A549 (cell line): ENCODE results near the gene KIAA0232. TPM values are rescaled to one million over a fixed set of nuclear protein-coding genes. Genes with fewer than 3 reads are reported as not detected.

Experiments used
- ATAC-seq, 2 experiments: fragments of 200-7000 bp in 1 of 2; fragments of >200 bp in 1 of 2; cut with Nextera tagmentation in 1 of 2; cut with Tn5 transposase in 1 of 2; 3 replicates each; pipeline versions ENCODE4 v1.8.0 to v1.9.1; 2018 to 2020; ENCODE audit warnings: mild to moderate bottlenecking in 1 of 2, moderate library complexity in 1 of 2
- CTCF ChIA-PET: fragments of 300-600 bp; sonication (Branson Sonifier 250); formaldehyde crosslinking; extraction: SDS; loops from one replicate; lab custom pipeline; 2021; ENCODE audit warnings: antibody characterized with exemption, inconsistent platforms; lab: Yijun Ruan, JAX
- POLR2A ChIA-PET: fragments of 350-600 bp; formaldehyde crosslinking; extraction: SDS; loops from one replicate; lab custom pipeline; 2021; ENCODE audit warnings: antibody characterized with exemption, inconsistent platforms; lab: Yijun Ruan, JAX
- DNase-seq, 2 experiments: peaks; one replicate each; pipeline versions ENCODE4 v3.0.0 to v3.0.0-alpha.2; 2011 to 2016; ENCODE audit warnings: low read depth in 1 of 2, low spot score in 1 of 2
- FAIRE-seq: peaks from 2 replicates; lab custom pipeline; 2011; peaks lifted over from hg19 to GRCh38; lab: Jason Lieb, UNC
- H3K27ac ChIP-seq, 2 experiments: fragments of >200 bp; sonication (Bioruptor Twin); formaldehyde crosslinking; 3 replicates each; pipeline ENCODE4 v1.5.1; 2016 to 2017
- H3K4me1 ChIP-seq: fragments of >200 bp; sonication (Bioruptor Twin); formaldehyde crosslinking; 3 replicates; pipeline ENCODE4 v1.6.1; 2016
- H3K4me2 ChIP-seq: fragments of >200 bp; sonication (Bioruptor Twin); formaldehyde crosslinking; 3 replicates; pipeline ENCODE4 v1.6.1; 2016
- H3K4me3 ChIP-seq: fragments of >200 bp; sonication (Bioruptor Twin); formaldehyde crosslinking; 3 replicates; pipeline ENCODE4 v1.5.1; 2016
- H3K9me3 ChIP-seq: fragments of >200 bp; sonication (Bioruptor Twin); formaldehyde crosslinking; 3 replicates; pipeline ENCODE4 v1.6.1; 2016
- BHLHE40 ChIP-seq: IDR thresholded peaks from 2 replicates; pipeline ENCODE4 v1.6.1; 2012; ENCODE audit warnings: low read depth, low read length, inconsistent platforms
- CBX2 ChIP-seq: fragments of 200-600 bp; sonication (generic); IDR thresholded peaks from 2 replicates; pipeline ENCODE4 v1.6.1; 2016; ENCODE audit warnings: low read depth, mild to moderate bottlenecking, borderline replicate concordance
- CBX8 ChIP-seq: fragments of 200-600 bp; sonication (generic); IDR thresholded peaks from 2 replicates; pipeline ENCODE4 v1.6.1; 2016
- CHD2 ChIP-seq: fragments of 150-350 bp; IDR thresholded peaks from 2 replicates; pipeline ENCODE4 v1.6.1; 2014; ENCODE audit warnings: low read length; ENCODE audit not compliant: partially characterized antibody
- CTCF ChIP-seq: fragments of >200 bp; sonication (Bioruptor Twin); formaldehyde crosslinking; IDR thresholded peaks from 3 replicates; pipeline ENCODE4 v1.5.1; 2016
- EHF ChIP-seq: fragments of 250-450 bp; sonication (Bioruptor Pico); IDR thresholded peaks from 2 replicates; pipeline ENCODE4 v1.5.0; 2020; ENCODE audit warnings: mild to moderate bottlenecking
- EHMT2 ChIP-seq: fragments of 200-600 bp; sonication (generic); IDR thresholded peaks from 2 replicates; pipeline ENCODE4 v1.6.1; 2016; ENCODE audit warnings: antibody characterized with exemption, low read depth, mild to moderate bottlenecking, moderate library complexity
- ESRRA ChIP-seq: fragments of 150-350 bp; IDR thresholded peaks from 2 replicates; pipeline ENCODE4 v1.6.1; 2014; ENCODE audit warnings: mild to moderate bottlenecking, low read length, borderline replicate concordance
- FOSB ChIP-seq: fragments of 250-450 bp; sonication (Bioruptor Pico); IDR thresholded peaks from 2 replicates; pipeline ENCODE4 v1.5.0; 2020; ENCODE audit warnings: mild to moderate bottlenecking, moderate library complexity
- FOXS1 ChIP-seq: fragments of 250-450 bp; sonication (Bioruptor Pico); IDR thresholded peaks from 2 replicates; pipeline ENCODE4 v1.5.0; 2020; ENCODE audit warnings: mild to moderate bottlenecking, moderate library complexity
- HDAC2 ChIP-seq: fragments of 200-600 bp; sonication (generic); IDR thresholded peaks from 2 replicates; pipeline ENCODE4 v1.6.1; 2016
- HEYL ChIP-seq: fragments of 250-450 bp; sonication (Bioruptor Pico); IDR thresholded peaks from 2 replicates; pipeline ENCODE4 v1.8.0; 2021; ENCODE audit warnings: mild to moderate bottlenecking, moderate library complexity
- HOXA7 ChIP-seq: fragments of 250-450 bp; sonication (Bioruptor Pico); IDR thresholded peaks from 2 replicates; pipeline ENCODE4 v1.5.0; 2020; ENCODE audit warnings: mild to moderate bottlenecking, moderate library complexity
- HOXB13 ChIP-seq: fragments of 250-450 bp; sonication (Bioruptor Pico); IDR thresholded peaks from 2 replicates; pipeline ENCODE4 v1.5.0; 2020; ENCODE audit warnings: low read depth, mild to moderate bottlenecking, moderate library complexity
- JUN ChIP-seq, 2 experiments: fragments of >200 bp; sonication (Bioruptor Twin); formaldehyde crosslinking; IDR thresholded peaks; 2 replicates in 1 of 2; 3 replicates in 1 of 2; pipeline ENCODE4 v1.6.1; 2016 to 2017
- MAZ ChIP-seq: fragments of 150-350 bp; IDR thresholded peaks from 2 replicates; pipeline ENCODE4 v1.6.1; 2014; ENCODE audit warnings: antibody characterized with exemption, low read depth, low read length, borderline replicate concordance
- NFE2L2 ChIP-seq: fragments of 150-350 bp; conservative IDR thresholded peaks from 2 replicates; pipeline ENCODE4 v1.6.1; 2014; ENCODE audit warnings: low read length
- NR3C1 ChIP-seq: fragments of >200 bp; sonication (Bioruptor Twin); formaldehyde crosslinking; IDR thresholded peaks from 3 replicates; pipeline ENCODE4 v1.6.1; 2017
- PBX3 ChIP-seq: IDR thresholded peaks from 2 replicates; pipeline ENCODE4 v1.6.1; 2012
- PHF8 ChIP-seq: fragments of 200-600 bp; sonication (generic); IDR thresholded peaks from 2 replicates; pipeline ENCODE4 v1.6.1; 2016; ENCODE audit warnings: low read depth, mild to moderate bottlenecking, antibody characterized with exemption, moderate library complexity, borderline replicate concordance
- POLR2AphosphoS2 ChIP-seq: conservative IDR thresholded peaks from 2 replicates; pipeline ENCODE4 v1.6.1; 2012; ENCODE audit warnings: low read length, improper control_type of control experiment, inconsistent platforms
- RAD21 ChIP-seq, 2 experiments: fragments of >200 bp in 1 of 2; sonication (Bioruptor Twin) in 1 of 2; formaldehyde crosslinking in 1 of 2; IDR thresholded peaks in 1 of 2; conservative IDR thresholded peaks in 1 of 2; 2 replicates in 1 of 2; 3 replicates in 1 of 2; pipeline ENCODE4 v1.6.1; 2012 to 2018; ENCODE audit warnings: inconsistent platforms in 1 of 2
- TFCP2L1 ChIP-seq: fragments of 250-450 bp; sonication (Bioruptor Pico); IDR thresholded peaks from 2 replicates; pipeline ENCODE4 v1.5.0; 2021; ENCODE audit warnings: mild to moderate bottlenecking
- USF2 ChIP-seq: fragments of 450-650 bp; IDR thresholded peaks from 2 replicates; pipeline ENCODE4 v1.6.1; 2014; ENCODE audit warnings: antibody characterized with exemption
- WGBS: methylation state at CpG from one replicate; pipeline ENCODE4 v1.1.6; 2017; ENCODE audit errors: missing lambda C conversion rate; 5-methylcytosine and 5-hydroxymethylcytosine counted together
- polyA plus RNA-seq, 4 experiments: library from polyadenylated mRNA; depleted of rRNA in 3 of 4; stranded (reverse); fragments of >200 nt; fragmentation: RNase III in 1 of 4; extraction: RNeasy Plus Mini Kit Qiagen cat#74134 plus additional on column Dnase treatment in 1 of 4; gene quantifications; 2 replicates in 3 of 4; 3 replicates in 1 of 4; pipeline ENCODE4 v1.2.3, GENCODE V29; 2011 to 2017

Gene KIAA0232
- polyA plus RNA-seq, 2 of the 4 experiments (the other 2 are of a cell fraction), result 9.3 to 21.5 TPM

- ATAC-seq, result no peak
- H3K4me3 ChIP-seq, result no peak overlapping the region
- no peak for FAIRE-seq
- no peak for TF ChIP-seq EHMT2
- TF ChIP-seq PBX3, result no peak
- TF ChIP-seq BHLHE40, result no peak
- no peak for TF ChIP-seq USF2
- TF ChIP-seq POLR2AphosphoS2, result no peak
- TF ChIP-seq NR3C1, result no peak
- TF ChIP-seq FOSB (CRISPR knock-in tag), result no peak
- TF ChIP-seq CBX2, result no peak
- TF ChIP-seq MAZ, result no peak
- no peak for TF ChIP-seq JUN (IDR thresholded peaks at IDR 0.05)
- no peak for TF ChIP-seq RAD21 (conservative IDR thresholded peaks at IDR 0.05 in 1 of 2, IDR thresholded peaks at IDR 0.05 in 1 of 2)
- no peak for TF ChIP-seq HEYL (CRISPR knock-in tag)
- no peak for TF ChIP-seq FOXS1 (CRISPR knock-in tag)
- TF ChIP-seq HOXB13, result no peak
- CTCF ChIA-PET, result interaction anchor here (0.6 to 6.4 kb wide), 4 partner anchors 9 to 345 kb away, joined by 3 to 168 read pairs (median 4); partner anchors contain the start of gene BLOC1S4
- POLR2A ChIA-PET, result no interaction called here
- no peak overlapping the region for H3K4me2 ChIP-seq
- WGBS, result 97% methylated on average over 5 of the region's 5 CpGs
- no peak for DNase-seq
- H3K4me1 ChIP-seq, result no peaks in the 10 kb centered on the region
- H3K9me3 ChIP-seq, result no peaks in the 10 kb centered on the region
- H3K27ac ChIP-seq, result no peak overlapping the region
Observed at GRCh38 chr4:6876440-6876839, 93.9 kb downstream of the KIAA0232 start.

GRCh38 chr4:6877067-6877466, 94.5 kb downstream of the KIAA0232 start:
- TF ChIP-seq EHF (CRISPR knock-in tag) (no peak), CTCF (no peak), POLR2AphosphoS2 (no peak), TFCP2L1 (CRISPR knock-in tag) (no peak), PBX3 (no peak), HOXA7 (no peak), HDAC2 (no peak), ESRRA (no peak), MAZ (no peak), NFE2L2 (no peak), PHF8 (no peak), CBX2 (no peak), BHLHE40 (no peak), CHD2 (no peak), CBX8 (no peak)
- Histone ChIP-seq H3K4me3 (no peak overlapping the region), H3K9me3 (no peaks in the 10 kb centered on the region), H3K4me1 (no peaks in the 10 kb centered on the region), H3K4me2 (no peak overlapping the region), H3K27ac (no peak overlapping the region)
- WGBS, result 94% methylated on average over 14 of the region's 14 CpGs
- ChIA-PET CTCF (interaction anchor here (0.6 to 6.4 kb wide), 3 partner anchors 9 to 344 kb away, joined by 3 to 168 read pairs (median 4); partner anchors contain the start of gene BLOC1S4), POLR2A (no interaction called here)
- FAIRE-seq (no peak), ATAC-seq (no peak), DNase-seq (no peak)
